ENCODE results near the gene TAL1.
A peak's percentile ranks its signal among the peaks of the same experiment; 100 is the strongest.
"Not testable (repeated sequence)": the region's sequence is repeated elsewhere in the genome, so short reads cannot be mapped to it uniquely, and the experiment has no call there.

TAL1 gene

GRCh38 chr1:47210666-47211065 lies 21.4 kb downstream of the TAL1 start:
- no peak for DNase-seq

- DNase-seq: no peak
Measured at GRCh38 chr1:47209725-47210325, 22.2 kb downstream of the TAL1 start.

GRCh38 chr1:47209091-47209490 lies 22.9 kb downstream of the TAL1 start:
- DNase-seq: no peak

GRCh38 chr1:47208374-47208850 lies 23.6 kb downstream of the TAL1 start:
- DNase-seq: no peak

GRCh38 chr1:47207803-47208373 lies 24.1 kb downstream of the TAL1 start:
- DNase-seq: no peak

GRCh38 chr1:47205918-47206317 lies 26.1 kb downstream of the TAL1 start:
- no peak for DNase-seq

GRCh38 chr1:47203504-47203903 lies 28.5 kb downstream of the TAL1 start:
- DNase-seq: not testable (repeated sequence)

- no peak for DNase-seq
Measured at GRCh38 chr1:47201179-47201578, 30.8 kb downstream of the TAL1 start.

GRCh38 chr1:47198214-47198613 lies 33.8 kb downstream of the TAL1 start:
- no peak for DNase-seq

- no peak for DNase-seq
Measured at GRCh38 chr1:47196622-47197021, 35.4 kb downstream of the TAL1 start.

GRCh38 chr1:47195981-47196380 lies 36.0 kb downstream of the TAL1 start:
- DNase-seq: not testable (repeated sequence)

GRCh38 chr1:47194311-47194710 lies 37.7 kb downstream of the TAL1 start:
- DNase-seq: no peak

- not testable (repeated sequence) for DNase-seq
Measured at GRCh38 chr1:47193496-47193895, 38.5 kb downstream of the TAL1 start.

- DNase-seq: peak; percentile 21
Measured at GRCh38 chr1:47192458-47193384, 39.3 kb downstream of the TAL1 start.

GRCh38 chr1:47191940-47192457 lies 40.0 kb downstream of the TAL1 start:
- DNase-seq: no peak

- DNase-seq: no peak
Measured at GRCh38 chr1:47190857-47191256, 41.2 kb downstream of the TAL1 start.

GRCh38 chr1:47190509-47190855 lies 41.5 kb downstream of the TAL1 start:
- DNase-seq: no peak

GRCh38 chr1:47189844-47190508 lies 42.0 kb downstream of the TAL1 start, which contains the start of gene PDZK1IP1:
TSS of gene PDZK1IP1 (minus strand) at chr1:47190036. CDS start at chr1:47189932, 104 bp downstream.
- no peak for DNase-seq

- no peak for DNase-seq
Measured at GRCh38 chr1:47188791-47189785, 42.9 kb downstream of the TAL1 start.

GRCh38 chr1:47187926-47188250 lies 44.1 kb downstream of the TAL1 start:
- no peak for DNase-seq

GRCh38 chr1:47187231-47187925 lies 44.6 kb downstream of the TAL1 start:
- DNase-seq: no peak

All from NK-92 treated with Interleukin-12 subunit alpha and Interleukin-12 subunit beta, amount 100 ng/mL, for 24 hours (cell line).